Endothelial cell of hepatic sinusoid (primary cell): ENCODE data around the gene DPF1.

Experiments used
- in situ Hi-C: cut with HindIII; loops from 2 replicates; pipeline ENCODE4 v1.10.0; 2017; ENCODE audit warnings: low sequenced_read_pairs

Gene DPF1

DNA sequence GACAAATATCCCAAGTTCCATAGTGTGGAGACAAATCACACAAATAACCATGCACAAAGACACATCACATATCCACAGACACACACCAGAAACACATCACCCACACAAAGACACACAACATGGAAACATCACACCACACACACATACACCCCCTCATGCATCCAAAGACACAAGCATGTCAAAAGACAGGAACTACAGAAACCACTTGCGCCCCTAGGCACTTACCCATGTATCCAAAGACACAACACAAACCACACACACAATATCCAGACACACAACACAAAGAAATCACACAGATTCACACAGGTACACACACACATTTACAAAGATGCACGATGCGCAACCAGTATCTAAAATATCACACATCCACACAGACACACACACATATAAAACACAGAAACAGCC is 901 bp downstream of the DPF1 start:
- in situ Hi-C loops: no loop called here

DNA sequence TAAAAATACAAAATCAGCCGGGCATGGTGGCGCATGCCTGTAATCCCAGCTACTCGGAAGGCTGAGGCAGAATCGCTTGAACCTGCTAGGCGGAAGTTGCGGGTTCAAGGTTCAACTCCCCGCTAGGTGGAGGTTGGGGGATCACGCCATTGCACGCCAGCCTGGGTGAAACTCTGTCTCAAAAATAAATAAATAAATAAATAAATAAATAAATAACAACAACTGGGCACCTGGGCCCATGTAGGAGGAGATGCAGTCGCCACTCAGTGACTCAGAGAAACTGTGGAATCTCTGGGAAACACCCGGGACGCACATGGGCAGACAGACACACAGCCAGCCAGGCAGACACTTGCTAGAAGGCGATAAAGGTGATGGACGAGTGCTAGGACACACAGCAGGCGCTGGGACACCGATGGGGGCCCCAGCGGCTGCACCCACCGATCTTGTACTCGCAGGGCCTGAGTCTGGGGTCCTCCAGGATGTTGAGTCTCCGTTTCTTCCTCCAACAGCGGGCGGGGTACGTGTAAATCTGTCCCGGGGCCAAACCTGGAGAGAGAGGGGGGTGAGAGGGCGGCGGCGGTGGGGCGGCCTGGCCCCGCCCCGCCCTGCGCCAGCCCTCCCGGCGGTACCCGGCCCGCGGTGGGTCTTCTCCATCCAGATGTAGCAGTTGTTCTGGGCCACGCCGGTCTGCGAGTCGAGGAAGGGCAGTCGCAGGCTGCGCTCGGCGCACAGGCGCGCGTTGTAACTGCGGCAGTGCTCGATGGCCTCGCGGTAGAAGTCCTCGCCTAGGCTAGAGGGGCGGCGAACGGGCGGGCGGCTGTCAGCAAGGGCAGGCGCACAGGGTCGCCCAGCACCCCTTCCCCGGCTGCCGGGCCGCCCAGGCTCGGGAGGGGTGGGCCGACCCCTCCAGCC is 1.8 kb downstream of the DPF1 start:
- in situ Hi-C loops: no loop called here

DNA sequence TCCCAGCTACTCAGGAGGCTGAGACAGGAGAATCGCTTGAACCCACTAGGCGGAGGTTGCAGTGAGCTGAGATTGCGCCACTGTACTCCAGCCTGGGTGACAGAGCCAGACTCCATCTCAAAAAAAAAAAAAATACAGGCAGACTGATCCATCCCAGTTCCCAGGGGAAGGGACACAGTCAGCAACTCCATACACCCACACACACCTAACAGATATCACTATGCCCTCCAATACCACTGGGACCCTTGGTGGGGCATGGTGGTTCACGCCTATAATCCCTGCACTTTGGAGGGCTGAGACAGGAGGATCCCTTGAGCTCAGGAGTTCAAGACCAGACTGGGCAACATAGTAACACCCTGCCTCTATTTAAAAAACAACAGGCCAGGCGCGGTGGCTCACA is 2.6 kb downstream of the DPF1 start:
- in situ Hi-C loops: no loop called here

DNA sequence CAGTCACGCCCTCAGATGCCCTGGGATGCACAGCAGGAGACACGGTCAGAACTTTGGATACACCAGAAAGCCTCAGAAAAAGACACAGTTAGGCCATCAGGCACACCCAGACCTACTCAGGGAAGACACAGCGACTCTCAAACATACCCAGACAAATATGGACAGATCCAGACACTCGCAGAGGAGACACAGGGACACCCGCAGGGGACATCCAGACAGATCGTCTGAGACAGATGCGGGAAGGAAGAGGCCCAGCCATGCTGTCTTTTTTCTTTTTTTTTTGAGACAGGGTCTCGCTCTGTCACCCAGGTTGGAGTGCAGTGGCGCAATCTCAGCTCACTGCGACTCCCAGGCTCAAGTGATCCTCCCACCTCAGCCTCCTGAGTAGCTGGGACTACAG is 4.8 kb downstream of the DPF1 start:
- in situ Hi-C loops: loop anchor here (5.0 kb wide), 1 partner anchor 322 kb away; no protein-coding TSS in a partner anchor

DNA sequence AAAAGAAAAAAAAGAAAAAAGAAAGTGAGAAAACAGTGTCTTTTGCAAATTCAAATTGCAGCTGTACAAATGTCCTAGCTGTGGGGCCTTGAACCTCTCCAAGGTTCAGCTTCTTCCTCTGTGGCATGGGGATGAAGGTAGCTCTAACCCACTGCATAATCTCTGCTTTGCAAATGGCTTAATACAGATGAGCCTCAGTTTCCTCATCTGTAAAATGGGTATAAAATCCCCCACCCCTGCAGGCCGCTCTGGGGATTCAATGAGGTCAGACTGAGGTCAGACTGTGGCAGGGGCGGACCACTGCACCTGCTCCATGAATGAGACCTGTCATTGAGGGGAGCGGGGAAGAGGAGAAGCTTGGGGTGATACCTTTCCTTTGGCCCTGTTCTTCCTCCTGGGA is 5.8 kb downstream of the DPF1 start:
- in situ Hi-C loops: loop anchor here (5.0 kb wide), 1 partner anchor 321 kb away; no protein-coding TSS in a partner anchor

DNA sequence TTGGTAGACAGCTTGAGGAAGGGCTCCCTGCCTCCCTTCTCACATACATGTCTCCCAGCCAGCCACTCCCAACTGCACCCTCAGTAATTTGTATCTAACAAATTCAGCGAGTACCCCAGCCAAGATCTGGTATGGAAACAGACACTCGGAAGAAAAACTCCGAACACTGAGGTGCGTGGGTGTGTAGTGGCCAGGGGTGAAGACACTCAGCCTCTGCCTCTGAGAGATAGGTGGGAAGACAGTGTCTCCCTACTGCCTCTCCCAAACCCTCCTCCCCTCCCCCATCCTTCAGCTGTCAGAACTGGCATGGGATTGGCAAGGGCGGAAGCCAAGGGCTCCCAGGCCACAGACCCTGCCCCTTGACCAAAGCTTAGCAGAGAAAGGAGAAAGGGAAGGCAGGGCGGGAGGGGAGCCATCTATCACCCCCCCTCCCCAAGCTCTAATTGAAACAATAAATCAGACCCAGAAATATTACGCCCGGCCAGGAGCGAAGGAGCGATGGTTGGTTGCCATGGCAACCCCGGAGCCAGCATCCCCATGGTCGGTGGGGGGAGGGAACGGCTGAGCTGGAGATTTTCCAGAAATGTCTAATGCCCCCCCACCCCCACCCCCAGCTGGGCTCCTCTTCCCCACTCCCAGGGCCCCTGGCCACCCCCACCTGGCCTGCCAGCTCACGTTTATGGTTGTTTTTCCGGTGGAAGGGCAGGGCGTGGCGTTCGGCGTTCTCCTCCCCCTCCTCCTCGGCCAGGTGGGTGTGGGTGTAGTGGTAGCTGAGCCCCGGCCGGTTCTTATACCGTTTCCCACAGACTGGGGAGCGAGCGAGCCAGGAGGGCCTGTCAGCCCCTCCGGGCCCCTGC is 7.0 kb downstream of the DPF1 start:
- in situ Hi-C loops: loop anchor here (5.0 kb wide), 1 partner anchor 320 kb away; no protein-coding TSS in a partner anchor

DNA sequence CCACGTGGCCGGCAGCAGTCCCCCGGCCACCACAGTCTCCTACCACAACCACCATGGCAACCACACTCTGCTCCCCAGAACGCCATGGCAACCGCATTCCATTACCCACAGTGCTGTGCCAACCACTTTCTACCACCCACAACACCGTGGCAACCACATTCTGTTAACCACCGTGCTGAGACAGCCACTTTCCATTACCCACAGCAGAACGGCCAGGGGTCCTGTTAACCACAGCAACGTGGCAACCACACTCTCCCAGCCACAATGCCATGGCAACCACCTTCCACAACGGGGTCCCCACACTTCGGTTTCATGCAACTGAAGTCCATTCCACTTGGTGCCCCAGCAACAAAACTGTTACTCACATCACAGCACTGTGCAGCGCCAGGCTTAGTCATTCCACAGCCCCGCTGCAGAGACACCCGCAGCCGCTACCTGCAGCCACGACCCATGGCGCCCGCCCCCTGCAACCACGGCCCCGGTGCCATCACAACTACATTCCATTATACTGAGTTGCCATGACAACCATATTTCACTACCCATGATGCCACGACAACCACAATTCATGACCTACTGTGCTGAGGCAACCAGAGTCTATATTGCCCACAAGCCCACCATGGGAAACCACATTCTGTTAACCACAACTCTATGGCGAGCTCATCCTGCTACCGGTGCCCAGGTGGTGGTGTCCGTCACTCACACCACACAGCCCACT is 10.0 kb downstream of the DPF1 start:
- in situ Hi-C loops: no loop called here

DNA sequence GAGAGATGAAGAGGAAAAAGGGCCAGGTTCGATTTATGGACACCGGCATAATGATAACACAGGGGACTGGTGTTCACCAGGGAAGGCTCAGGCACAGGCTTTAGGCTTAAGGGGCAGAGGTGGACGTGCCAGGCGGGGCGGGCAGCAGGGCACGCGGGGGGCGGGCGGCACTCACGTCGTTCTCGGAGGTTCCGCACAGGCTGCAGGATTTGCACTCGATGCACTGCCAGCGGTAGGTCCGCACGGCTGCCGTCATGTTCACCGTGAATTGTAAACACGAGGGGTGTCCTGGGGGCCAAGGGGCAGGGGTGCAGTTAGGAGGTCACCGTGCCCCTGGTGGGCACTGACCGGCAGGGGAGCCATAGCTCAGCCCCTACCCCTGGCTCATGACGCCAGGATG is 10.6 kb downstream of the DPF1 start:
- in situ Hi-C loops: no loop called here

DNA sequence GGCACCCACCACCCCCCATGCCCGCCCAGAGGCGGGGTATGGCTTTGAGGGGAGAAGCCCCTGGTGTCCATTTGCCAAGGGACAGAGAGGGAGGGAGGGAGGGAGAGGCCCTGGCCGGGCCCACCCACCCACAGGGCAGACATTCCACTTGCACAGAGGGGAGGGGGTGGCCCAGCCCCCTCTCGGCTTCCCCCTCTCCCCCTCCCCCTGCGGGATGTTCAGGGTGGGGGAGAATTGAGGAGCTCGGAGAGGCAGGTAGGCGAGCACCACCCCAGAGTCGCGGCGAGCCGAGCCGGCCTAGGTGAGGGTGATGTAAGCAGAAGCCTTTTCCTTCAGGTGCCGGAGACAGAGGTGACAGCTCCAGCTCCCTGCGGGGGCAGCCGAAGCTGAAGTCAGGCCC is 12.3 kb downstream of the DPF1 start:
- in situ Hi-C loops: no loop called here

DNA sequence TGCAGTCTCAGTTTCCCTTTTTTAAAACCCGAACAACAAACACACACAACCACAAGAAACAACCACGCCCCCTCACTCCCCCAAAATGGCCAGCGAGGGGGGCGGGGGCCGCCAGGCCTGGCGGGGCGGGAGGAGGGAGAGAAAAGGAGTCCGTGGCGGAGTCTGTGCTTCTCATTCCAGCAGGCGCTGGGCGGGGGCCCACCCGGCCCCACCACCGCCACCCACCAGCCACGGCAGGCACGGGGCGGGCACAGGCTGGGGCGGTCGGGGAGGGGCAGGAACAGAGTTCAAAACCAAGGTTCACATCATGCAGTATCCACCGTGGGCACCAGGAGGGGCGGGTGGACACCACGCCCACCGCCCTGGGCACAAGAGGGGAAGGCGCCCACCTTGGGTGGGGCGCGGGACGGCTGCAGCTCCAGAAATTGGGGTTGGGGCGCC is 12.9 kb downstream of the DPF1 start:
- in situ Hi-C loops: no loop called here

DNA sequence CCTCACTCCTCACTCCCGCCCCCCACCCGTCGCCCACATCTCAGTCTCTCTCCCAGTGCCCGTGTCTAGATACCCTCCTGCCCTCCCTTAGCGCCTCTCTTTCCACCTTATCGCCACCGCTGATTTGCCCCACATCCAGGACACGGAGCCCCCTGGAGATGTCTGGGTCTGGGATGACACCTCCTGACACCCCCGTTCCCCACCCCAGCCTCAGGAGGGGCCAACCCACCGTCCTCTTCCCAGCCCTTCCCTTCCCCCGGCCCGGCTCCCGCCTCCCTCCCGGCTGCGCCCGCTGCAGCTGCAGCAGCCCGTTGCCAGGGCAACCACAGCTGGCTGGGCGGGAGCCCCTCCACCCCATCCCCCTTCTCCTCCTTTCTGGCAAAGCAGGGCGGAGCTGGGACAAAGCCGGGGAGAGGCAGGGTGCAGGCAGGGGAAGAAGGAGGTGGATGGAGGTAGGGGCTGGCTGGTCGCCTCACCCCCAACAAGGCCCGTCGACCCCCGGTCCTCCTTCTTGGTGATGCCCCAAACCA is 13.5 kb downstream of the DPF1 start:
- in situ Hi-C loops: no loop called here

DNA sequence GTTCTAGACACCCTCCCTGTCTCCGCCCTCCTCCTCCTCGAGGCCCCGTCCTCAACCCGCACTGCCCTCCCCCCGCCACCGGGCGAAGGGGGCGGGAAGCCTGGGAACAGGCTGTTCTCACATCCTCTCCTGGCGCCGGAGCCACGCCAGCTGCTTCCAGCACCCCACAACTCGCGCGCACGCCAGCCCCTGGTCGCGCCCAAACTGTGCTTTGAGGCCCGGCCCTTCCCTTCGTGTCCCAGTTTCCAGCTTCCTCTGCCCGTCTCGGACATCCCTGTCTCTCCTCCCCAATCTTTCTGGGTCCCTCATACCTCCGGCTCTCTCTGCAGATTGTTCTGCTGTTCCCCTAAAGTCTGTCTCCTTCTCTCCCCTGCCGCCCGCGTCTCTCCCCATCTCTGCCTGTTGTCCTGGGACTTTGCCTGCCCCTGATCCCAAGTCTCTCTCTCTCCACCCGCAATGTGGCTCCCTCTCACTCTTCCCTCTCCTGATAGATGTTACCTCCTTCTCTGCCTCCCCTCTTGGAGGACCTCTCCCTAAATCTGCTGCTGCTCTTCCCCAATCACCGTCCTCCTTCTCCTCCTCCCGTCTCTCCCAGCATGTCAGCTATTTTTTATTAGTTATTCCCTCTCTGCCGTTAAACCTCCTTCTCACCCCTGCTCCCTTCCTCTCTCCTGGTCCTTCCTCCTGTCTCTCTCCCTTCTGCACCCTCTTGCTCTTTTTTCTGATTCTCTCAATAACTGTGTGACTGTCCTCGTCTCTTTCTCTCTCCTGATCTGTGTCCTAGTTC is 14.2 kb downstream of the DPF1 start:
- in situ Hi-C loops: no loop called here

DNA sequence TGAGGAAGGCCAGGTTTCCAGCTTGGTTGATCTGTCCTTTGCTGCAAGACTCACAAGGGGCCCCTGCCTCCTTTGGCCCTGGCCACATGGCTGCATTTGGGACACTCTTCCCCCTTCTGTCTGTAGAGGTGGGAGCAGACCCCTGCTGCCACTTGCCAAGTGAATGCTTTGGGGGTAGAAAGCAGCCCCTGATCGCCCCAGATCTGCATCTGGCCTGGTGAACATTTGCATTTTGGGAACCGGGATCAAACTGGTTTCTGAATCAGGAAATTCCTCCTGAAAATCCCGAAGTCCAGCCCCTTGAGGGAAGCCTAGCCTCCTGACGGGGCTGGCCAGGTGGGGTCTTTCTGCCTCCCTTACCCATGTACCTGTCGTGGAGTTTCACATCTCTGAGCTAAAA is 14.9 kb downstream of the DPF1 start:
- in situ Hi-C loops: no loop called here

DNA sequence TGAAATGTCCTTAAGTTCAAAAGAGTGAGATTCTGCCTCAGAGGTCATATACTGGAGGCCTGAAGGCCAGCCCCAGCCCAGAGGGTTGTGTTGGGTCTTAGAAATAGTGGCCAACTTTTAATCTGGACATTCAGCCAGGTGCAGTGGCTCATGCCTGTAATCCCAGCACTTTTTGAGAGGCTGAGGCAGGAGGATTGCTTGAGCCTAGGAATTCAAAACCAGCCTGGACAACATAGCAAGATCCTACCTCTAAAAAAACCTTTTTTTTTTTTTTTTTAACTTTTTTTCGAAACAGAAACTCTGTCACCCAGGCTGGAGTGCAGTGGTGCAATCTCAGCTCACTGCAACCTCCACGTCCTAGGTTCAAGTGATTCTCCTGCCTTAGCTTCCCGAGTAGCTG is 15.5 kb downstream of the DPF1 start:
- in situ Hi-C loops: no loop called here

DNA sequence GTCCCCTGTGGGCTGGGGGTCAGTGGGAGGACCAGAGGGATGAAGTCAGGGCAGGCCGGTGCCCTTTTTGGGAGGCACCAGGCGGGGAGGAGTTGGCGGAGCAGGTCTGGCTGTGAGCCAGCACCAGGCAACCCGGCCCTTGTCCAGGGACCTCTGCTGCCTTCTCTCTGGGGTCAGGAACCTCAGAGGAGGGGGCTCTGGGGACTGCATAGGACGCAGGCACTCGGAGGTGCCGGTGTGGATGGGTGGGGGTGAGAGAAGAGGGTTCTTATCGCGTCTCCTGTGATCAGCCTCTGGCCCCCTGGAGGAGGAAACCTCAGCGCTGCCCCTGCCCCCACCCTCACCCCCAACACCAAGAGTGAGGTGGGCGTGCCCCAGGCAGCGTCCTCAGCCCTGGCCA is 16.5 kb downstream of the DPF1 start:
- in situ Hi-C loops: no loop called here

DNA sequence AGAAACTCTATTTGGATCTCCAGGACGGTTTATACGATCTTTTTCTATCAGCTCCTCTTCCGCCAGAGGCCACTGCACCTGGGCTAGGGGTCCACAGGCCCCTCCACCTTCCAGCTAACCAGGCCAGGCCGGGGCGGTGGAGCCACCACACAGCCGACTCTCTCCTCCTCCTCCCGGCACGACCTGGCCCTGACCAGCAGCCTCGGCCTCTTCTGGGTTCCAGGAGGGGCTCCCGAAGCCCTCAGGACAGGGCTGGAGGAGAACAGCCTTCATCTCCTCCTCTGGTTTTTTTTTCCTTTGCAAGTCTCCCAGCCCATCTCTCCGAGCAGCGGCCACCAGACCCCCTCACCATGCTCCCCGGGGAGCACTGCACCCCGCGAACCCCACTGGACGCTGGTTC is 17.1 kb downstream of the DPF1 start:
- in situ Hi-C loops: no loop called here

DNA sequence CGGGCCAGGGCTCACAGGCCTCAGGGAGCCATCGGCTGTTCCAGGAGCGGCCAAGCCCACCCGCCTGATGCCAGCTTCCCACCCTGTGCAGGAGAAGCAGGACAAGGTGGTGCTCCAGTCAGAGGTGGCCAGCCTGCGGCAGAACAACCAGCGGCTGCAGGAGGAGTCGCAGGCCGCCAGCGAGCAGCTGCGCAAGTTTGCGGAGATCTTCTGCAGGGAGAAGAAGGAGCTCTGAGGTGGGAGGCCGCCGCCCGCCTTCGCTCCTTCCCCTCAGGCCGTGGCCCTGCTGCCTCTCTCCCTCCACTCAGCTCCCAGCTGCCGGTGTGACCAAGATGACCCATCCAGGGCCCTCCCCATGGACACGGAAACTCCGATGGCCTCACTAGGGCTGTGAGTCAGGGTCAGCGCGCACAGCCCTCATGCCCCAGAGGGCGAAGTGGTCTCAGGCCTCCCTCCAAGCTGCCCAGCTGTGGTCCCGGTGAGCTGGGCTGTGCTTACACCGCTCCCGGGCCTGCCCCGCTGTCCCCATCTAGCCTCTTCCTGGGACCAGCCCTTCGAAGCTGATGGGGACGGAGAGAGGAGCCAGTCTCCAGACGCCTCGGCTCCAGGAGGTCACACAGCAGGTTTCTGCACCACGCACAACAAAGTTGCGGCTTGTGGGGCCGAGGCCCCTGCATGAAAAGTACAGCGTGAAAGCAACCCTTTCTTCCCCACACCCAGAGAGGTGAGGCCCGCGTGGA is 17.8 kb downstream of the DPF1 start:
- in situ Hi-C loops: no loop called here

DNA sequence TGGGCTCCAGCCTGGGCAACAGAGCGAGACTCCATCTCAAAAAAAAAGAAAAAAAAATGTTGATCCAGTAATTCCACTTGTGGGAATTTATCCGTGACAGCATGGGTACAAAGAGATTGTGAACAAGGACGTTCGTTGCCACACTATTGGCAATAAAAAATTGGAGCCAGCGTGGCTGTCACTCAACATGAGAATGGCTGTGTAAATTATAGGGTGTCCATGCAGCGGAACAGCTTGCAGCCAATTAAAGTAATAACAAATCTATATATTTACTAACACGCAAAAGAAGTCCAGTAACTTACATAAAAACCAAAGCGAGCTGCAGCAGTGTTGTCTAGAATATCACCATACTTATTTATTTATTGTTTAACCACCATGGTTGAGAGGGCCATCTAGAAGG is 19.3 kb downstream of the DPF1 start:
- in situ Hi-C loops: no loop called here

DNA sequence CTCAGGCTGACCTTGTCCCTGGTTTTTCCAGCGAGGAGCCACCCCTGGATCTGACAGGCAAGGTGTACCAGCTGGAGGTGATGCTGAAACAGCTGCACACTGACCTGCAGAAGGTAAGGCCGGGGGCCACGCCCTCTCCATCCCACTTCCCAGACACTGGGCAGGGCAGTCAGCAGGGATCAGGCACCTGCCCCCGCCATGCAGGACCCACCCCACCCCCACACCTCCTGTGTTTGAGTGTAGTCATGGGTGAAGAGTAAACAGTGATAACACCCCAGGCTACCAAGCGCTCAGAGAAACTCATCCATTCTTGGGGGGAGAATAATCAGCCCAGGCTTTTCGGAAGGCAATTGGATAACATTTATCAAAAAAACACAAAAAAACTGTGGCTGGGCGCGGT is 19.9 kb downstream of the DPF1 start:
- in situ Hi-C loops: no loop called here
